Activated T-cell treated with anti-CD3 and anti-CD28 coated beads, Interleukin-2, amount 50 U/mL, for 24 hours (primary cell): ENCODE results near the gene CACNA2D3.

Experiments used
- DNase-seq: peaks from one replicate; pipeline ENCODE4 v3.0.0-alpha.2; 2020
- H3K27ac Mint-ChIP-seq: 2 replicates; pipeline ENCODE4 v1.8.0; 2020; ENCODE audit warnings: mild to moderate bottlenecking, mixed read lengths
- H3K27me3 Mint-ChIP-seq: 2 replicates; pipeline ENCODE4 v1.8.0; 2020; ENCODE audit warnings: mixed read lengths
- H3K36me3 Mint-ChIP-seq: 2 replicates; pipeline ENCODE4 v1.8.0; 2020; ENCODE audit warnings: low read depth, mixed read lengths
- H3K4me1 Mint-ChIP-seq: 2 replicates; pipeline ENCODE4 v1.8.0; 2020; ENCODE audit warnings: low read depth, mixed read lengths
- H3K4me3 Mint-ChIP-seq: 2 replicates; pipeline ENCODE4 v1.8.0; 2020; ENCODE audit warnings: mild to moderate bottlenecking, moderate library complexity, mixed read lengths
- H3K9me3 Mint-ChIP-seq: 2 replicates; pipeline ENCODE4 v1.8.0; 2020; ENCODE audit warnings: mixed read lengths

The CACNA2D3 gene

DNA sequence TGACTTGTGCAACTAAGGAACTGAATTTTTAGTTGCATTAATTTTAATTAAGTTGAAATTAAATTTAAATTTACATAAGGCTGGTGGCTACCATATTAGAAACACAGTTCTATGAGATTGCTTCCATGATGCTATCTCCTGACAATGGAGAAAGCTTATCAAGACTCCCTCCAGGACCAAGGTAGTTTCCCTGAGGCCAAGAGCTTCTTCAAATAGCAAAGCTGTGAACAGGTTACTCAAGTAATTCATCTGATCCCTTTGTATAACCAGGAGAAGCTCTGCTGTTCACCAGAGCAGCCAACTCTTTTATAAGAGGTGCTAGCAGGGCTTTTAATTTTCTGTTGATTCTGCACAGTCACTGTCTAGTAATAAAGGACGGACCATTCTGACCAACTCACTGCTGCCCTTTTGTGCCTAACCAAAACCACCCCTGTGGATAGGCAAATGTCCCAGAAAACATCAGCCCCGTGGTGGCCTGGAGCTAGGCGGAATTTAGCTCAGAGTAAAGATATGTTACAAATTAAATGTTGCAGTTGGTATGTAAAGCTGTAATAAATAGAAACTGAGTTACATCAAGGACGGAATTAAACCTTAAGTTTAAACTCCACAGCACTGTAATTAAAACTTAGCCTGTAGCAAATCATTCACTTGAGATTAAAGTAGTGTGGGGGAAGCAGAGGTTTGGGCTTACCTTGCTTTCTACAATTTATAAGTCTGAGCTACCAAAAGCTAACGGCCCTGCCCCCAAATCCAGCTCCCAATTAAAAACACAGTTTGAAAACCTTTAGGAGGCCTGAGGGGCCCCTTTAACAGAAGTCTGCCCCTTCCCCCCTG, 861.1 kb downstream of the CACNA2D3 start:
- no peak overlapping the region for H3K4me3 Mint-ChIP-seq
- no peak overlapping the region for H3K27ac Mint-ChIP-seq
- no peak for DNase-seq
- no peaks in the 10 kb centered on the region for H3K27me3 Mint-ChIP-seq
- no peaks in the 10 kb centered on the region for H3K4me1 Mint-ChIP-seq
- H3K9me3 Mint-ChIP-seq, result peaks cover 3% of the 10 kb centered on the region
- no peaks in the 10 kb centered on the region for H3K36me3 Mint-ChIP-seq

DNA sequence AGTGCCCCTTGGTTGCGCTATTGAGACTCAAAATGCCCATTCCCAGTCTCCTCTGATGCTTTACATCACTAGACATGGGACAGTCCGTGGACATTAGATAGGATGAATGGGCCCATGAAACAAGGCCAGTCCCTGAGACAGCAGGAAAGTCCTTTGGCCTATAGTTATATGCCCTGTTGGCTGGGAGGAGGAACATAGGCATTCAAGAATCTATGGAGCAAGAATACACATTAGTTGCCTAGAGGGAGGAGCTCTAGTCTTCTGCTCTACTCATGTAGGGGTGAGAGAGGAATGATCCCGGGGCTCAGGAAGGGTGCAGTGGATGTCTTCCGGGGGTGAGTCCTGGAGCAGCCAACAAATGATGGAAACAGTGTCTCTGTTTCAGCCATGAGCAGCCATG, 863.5 kb downstream of the CACNA2D3 start:
- Mint-ChIP-seq H3K27me3 (no peaks in the 10 kb centered on the region), H3K27ac (no peak overlapping the region), H3K9me3 (peaks cover 3% of the 10 kb centered on the region), H3K4me3 (no peak overlapping the region), H3K36me3 (no peaks in the 10 kb centered on the region), H3K4me1 (no peaks in the 10 kb centered on the region)
- no peak for DNase-seq

DNA sequence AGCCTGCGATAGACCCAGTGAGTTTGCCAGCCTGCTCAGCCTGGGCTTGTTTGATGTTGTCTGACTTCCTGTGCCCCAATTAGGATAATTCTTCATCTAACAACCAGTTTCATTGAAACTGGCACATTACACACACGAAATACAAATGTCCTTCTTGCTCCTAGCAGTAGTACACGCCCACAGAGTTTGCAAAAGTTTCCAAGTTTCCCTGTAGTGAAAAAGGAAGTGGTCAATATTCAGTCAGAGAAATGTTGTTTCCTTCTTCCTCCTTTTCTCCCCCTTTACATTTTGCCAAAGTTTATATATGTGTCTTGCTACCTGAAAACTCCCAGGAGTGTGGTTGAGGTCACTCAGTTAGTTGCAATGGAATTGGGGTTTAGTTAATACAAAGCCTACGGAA, 863.9 kb downstream of the CACNA2D3 start:
- no peaks in the 10 kb centered on the region for H3K27me3 Mint-ChIP-seq
- peaks cover 3% of the 10 kb centered on the region for H3K9me3 Mint-ChIP-seq
- H3K4me3 Mint-ChIP-seq, result no peak overlapping the region
- DNase-seq, result no peak
- no peaks in the 10 kb centered on the region for H3K36me3 Mint-ChIP-seq
- H3K27ac Mint-ChIP-seq, result no peak overlapping the region
- H3K4me1 Mint-ChIP-seq, result no peaks in the 10 kb centered on the region

DNA sequence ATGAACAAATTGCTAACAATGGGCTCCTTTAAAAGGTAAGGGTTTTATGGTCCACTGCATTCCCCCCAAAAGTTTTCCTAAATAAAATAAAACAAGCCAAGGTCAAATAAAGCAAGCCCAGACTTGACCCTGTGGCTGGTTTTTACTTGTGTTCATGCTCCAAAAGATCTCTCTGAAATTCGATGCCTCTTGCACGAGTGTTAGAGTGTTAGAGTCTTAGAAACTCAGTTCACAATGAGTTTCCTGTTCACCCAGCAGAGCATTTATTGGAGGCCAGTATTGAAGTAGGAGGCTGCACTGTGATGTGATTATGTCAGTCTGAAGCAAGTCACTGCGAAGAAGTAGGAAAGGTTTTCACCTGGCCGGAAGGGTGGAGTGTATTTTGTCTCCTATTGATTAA, 865.4 kb downstream of the CACNA2D3 start:
- Mint-ChIP-seq H3K27me3 (no peaks in the 10 kb centered on the region), H3K36me3 (no peaks in the 10 kb centered on the region), H3K9me3 (no peaks in the 10 kb centered on the region), H3K27ac (no peak overlapping the region), H3K4me1 (no peaks in the 10 kb centered on the region), H3K4me3 (no peak overlapping the region)
- no peak for DNase-seq

DNA sequence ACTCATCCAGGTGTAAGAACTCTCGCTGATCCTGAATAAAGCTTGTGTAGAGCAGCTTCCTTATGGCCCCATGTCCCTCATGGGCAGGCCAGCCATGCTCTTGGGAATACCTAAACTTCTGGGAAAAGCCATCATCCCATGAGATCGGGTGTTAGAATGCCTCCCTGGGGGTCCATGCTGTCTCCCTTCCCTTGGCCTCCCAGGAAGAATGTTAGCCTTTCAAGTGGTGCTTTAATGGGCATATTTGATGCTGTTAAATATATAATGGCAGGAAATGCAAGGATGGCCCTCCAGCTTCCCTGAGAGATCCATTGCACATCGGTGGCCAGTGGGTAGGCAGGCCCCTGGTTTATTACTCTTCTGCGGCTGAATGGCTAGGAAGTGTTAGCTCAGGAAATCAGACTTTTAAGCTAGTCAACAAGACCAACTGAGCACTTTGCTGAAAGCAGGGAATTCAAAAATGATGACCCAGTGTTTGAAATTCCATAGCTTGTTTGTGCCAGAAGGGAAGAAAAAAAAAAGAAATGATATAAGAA, 866.0 kb downstream of the CACNA2D3 start:
- Mint-ChIP-seq H3K36me3 (no peaks in the 10 kb centered on the region), H3K27ac (no peak overlapping the region), H3K4me1 (no peaks in the 10 kb centered on the region), H3K4me3 (no peak overlapping the region), H3K27me3 (no peaks in the 10 kb centered on the region), H3K9me3 (no peaks in the 10 kb centered on the region)
- DNase-seq, result no peak

DNA sequence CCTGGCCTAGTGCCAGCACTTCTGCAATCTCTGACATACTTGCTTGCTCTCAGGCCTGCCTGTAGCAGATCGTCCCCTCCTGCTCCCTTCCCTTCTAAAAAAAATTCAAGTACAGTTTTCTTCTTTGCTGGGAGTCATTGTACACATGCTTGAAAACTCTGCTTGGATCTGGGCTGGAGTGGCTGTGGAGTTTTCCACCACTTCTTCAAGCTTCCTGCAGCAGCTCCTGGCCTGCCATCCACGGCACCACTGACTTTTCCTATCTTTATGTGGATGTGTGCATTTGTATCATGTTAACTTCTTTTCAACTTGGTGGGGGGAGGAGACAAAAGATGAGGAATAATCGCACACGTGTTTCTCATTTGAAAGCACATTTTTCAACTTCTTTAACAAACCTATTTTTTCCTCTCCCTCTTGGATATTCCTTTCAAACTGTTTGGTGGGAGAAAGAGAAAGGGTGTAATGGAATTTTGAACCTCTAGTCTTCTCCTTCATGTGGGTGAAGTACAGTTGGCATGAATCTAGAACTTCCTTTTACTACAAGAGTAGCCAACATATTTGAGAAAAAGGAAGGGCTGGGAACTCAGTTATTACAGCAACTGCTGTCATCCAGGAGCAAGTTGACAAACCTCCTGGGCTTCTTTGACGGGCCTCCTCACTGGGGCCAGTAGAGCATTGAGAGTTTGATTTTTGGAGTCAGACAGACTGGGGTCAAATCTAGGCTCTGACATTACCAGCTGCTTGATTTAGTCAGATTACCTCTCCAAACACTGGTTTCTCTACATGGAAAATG, 866.7 kb downstream of the CACNA2D3 start:
- Mint-ChIP-seq H3K4me1 (no peaks in the 10 kb centered on the region), H3K27me3 (no peaks in the 10 kb centered on the region), H3K36me3 (no peaks in the 10 kb centered on the region), H3K4me3 (no peak overlapping the region), H3K9me3 (peaks cover under 1% of the 10 kb centered on the region), H3K27ac (no peak overlapping the region)
- DNase-seq, result no peak

DNA sequence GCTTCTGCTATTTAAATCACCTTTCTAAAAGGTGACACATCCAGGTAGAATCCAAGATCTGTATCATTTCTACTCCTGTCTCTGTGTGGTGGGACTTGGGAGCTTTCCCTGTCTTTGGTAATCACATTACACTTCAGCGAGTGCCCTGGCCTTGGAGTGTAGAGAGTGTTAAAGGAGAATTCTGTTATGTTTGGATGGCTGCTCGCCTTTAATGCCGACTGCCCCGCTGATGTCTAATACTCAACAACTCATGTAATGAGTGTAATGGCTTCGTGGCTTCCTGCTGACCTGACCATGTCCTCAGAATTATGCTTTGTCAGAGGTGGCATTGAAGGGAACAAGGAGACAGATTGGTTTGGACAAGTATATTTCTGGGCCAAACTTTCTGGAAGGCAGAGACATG, 871.8 kb downstream of the CACNA2D3 start:
- H3K27me3 Mint-ChIP-seq, result no peaks in the 10 kb centered on the region
- H3K27ac Mint-ChIP-seq, result no peak overlapping the region
- DNase-seq, result no peak
- peaks cover 9% of the 10 kb centered on the region for H3K9me3 Mint-ChIP-seq
- no peaks in the 10 kb centered on the region for H3K4me1 Mint-ChIP-seq
- H3K4me3 Mint-ChIP-seq, result no peak overlapping the region
- H3K36me3 Mint-ChIP-seq, result no peaks in the 10 kb centered on the region

DNA sequence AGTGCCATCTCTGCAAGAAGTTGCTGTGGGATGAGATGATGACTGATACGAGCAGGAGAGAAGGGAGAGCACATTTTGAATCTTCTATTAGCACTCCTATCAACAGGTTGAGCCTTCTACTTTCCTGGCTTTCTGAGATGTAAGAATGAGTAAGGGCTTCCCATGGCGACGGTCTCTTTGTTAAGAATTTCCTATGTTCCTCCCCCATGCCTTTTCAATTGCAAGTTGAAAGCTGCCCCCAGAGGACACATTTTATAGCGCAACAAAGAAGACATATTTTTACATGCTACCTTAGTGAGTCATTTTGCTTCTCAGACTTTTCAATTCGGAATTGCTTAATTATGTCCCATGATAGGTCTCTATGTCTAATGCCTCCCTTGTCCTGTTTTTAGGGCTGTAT, 876.8 kb downstream of the CACNA2D3 start:
- H3K4me3 Mint-ChIP-seq, result no peak overlapping the region
- H3K36me3 Mint-ChIP-seq, result no peaks in the 10 kb centered on the region
- DNase-seq, result no peak

DNA sequence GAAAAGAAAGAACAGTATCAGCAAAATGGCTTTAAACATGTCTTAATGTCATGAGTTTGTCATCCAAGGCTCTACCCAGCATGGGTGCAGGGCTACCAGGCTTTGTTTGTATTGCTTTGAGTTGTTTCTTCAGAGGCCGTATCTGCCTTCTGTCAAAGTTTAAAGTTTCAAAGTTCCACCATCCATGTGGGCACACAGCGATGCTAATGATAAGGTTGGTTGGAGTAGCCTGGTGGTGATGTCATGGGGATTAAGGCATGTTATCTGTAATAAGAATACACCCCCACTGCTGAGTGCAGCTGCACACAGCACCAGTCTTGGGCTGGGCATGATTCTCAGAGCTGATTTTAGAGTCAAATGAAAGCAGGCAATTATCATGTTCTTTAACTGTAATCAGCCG, 877.5 kb downstream of the CACNA2D3 start:
- no peak overlapping the region for H3K4me3 Mint-ChIP-seq
- H3K4me1 Mint-ChIP-seq, result no peaks in the 10 kb centered on the region
- no peaks in the 10 kb centered on the region for H3K27me3 Mint-ChIP-seq
- peaks cover 3% of the 10 kb centered on the region for H3K9me3 Mint-ChIP-seq
- no peaks in the 10 kb centered on the region for H3K36me3 Mint-ChIP-seq
- no peak for DNase-seq
- H3K27ac Mint-ChIP-seq, result no peak overlapping the region

More for the DNA sequence above, 876.8 kb downstream of the CACNA2D3 start:
- no peak overlapping the region for H3K27ac Mint-ChIP-seq
- H3K4me1 Mint-ChIP-seq, result no peaks in the 10 kb centered on the region
- peaks cover 7% of the 10 kb centered on the region for H3K9me3 Mint-ChIP-seq
- H3K27me3 Mint-ChIP-seq, result no peaks in the 10 kb centered on the region

DNA sequence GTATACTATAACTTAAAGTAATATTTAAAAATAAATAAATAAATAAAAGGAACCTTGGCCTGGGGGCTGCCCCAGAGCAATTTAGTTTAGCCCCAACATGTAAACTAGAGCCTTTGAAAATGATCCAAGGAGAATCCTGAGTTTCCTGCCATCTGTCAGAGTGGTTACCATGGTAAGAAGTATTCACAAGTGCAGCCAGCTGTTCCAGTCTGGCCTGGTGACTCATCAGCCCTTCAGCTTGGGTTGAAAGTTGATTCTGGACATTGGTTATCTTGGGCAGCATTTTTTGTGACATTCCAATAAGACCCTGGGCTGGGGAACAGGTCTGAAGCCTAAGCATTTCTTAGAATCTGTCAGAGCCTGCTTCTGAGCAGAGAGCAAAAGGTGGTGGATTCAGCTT, 878.2 kb downstream of the CACNA2D3 start:
- Mint-ChIP-seq H3K27ac (no peak overlapping the region), H3K4me1 (no peaks in the 10 kb centered on the region), H3K27me3 (no peaks in the 10 kb centered on the region), H3K36me3 (no peaks in the 10 kb centered on the region), H3K9me3 (peaks cover 3% of the 10 kb centered on the region), H3K4me3 (no peak overlapping the region)
- DNase-seq, result no peak

DNA sequence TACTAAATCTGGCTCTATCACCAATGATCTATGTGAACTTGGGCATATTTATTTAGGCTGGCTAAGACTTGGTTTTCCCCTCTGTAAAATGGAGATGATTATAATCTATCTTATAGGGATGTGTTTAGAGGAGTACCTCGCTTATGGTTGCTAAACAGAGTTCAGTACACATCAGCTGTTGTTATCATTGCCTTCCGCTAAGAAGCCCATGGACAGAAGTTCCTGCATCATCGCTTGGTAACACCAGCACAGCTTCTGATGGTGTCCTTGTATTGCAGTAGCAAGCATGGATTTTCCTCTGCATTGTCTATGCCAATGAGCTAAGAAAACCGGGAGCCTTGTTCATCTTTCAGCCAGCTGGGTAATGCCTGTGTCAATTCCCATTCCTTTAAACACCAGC, 878.6 kb downstream of the CACNA2D3 start:
- no peak for DNase-seq
- H3K9me3 Mint-ChIP-seq, result no peaks in the 10 kb centered on the region
- no peak overlapping the region for H3K27ac Mint-ChIP-seq
- H3K36me3 Mint-ChIP-seq, result no peaks in the 10 kb centered on the region
- H3K27me3 Mint-ChIP-seq, result no peaks in the 10 kb centered on the region
- H3K4me1 Mint-ChIP-seq, result no peaks in the 10 kb centered on the region
- no peak overlapping the region for H3K4me3 Mint-ChIP-seq

DNA sequence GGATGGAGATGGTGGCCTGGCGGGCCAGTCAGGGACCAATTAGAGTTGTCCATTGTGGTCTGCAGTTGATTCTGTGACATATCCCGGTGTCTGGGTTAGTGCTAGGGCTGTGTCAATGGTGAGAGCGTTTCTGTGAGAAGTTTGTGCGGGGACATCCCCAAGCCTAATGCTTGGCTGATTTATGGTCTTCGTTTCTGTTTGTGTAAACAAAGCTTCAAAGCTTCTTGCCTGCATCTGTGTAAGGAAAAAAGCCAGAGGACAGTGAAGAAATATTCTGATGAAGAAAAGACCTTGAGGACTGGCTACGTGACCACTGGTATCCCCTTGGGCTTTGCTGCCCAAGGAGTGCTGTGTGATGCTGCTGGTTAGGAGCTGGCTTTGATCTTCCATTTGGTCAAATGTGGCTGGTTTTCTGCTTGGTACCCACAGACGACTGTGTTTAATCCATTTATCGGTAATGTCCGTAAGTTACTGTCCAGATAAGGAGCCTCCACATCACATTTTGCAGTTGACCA, 880.1 kb downstream of the CACNA2D3 start:
- no peak overlapping the region for H3K27ac Mint-ChIP-seq
- DNase-seq, result no peak
- H3K4me3 Mint-ChIP-seq, result no peak overlapping the region
- no peaks in the 10 kb centered on the region for H3K4me1 Mint-ChIP-seq
- H3K9me3 Mint-ChIP-seq, result no peaks in the 10 kb centered on the region
- peaks cover 5% of the 10 kb centered on the region for H3K27me3 Mint-ChIP-seq
- no peaks in the 10 kb centered on the region for H3K36me3 Mint-ChIP-seq

DNA sequence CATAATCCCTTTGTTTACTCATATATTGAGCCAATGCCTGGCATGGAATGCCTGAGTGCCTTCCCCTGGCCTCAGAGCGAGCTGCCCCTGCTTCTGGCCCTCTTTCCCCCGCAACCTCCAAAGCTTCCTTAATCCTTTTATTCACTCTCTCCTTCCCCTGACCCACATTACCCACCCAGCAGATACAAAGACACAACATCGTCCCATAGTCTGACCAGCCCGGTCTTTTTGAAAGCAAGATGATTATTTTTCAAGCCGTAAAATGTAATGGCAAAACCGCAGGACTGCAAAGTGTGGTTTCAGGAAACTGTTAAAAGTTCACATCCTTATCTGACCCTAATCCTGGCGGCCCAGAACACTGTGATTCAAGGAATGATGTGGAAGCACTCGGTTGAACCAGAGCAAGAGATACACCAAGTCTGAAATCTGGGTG, 883.9 kb downstream of the CACNA2D3 start:
- Mint-ChIP-seq H3K27ac (no peak overlapping the region), H3K4me1 (no peaks in the 10 kb centered on the region)

DNA sequence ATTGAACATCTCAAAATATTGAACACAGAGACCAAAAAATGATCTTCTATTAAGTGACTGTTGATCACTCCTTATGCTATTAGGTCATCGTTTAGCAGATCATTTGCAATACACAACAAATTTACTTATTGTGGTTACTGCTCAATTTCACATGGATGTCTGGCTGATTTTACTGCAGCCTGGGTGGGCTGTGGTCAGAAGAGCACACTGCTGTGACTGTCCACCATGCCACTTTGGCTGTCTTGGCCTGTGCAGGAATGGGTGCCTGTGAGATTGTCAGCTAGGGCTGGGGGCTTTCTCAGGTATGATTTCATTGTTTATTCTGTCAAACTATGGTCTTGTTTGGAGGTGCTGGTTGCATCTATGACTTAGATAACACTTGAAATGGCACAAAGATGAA, 885.6 kb downstream of the CACNA2D3 start:
- DNase-seq, result no peak
- Mint-ChIP-seq H3K4me3 (no peak overlapping the region), H3K4me1 (no peaks in the 10 kb centered on the region), H3K27ac (no peak overlapping the region), H3K9me3 (no peaks in the 10 kb centered on the region), H3K36me3 (no peaks in the 10 kb centered on the region), H3K27me3 (peaks cover 5% of the 10 kb centered on the region)

More for the DNA sequence above, 883.9 kb downstream of the CACNA2D3 start:
- Mint-ChIP-seq H3K9me3 (no peaks in the 10 kb centered on the region), H3K27me3 (peaks cover 5% of the 10 kb centered on the region), H3K36me3 (no peaks in the 10 kb centered on the region), H3K4me3 (no peak overlapping the region)
- no peak for DNase-seq

DNA sequence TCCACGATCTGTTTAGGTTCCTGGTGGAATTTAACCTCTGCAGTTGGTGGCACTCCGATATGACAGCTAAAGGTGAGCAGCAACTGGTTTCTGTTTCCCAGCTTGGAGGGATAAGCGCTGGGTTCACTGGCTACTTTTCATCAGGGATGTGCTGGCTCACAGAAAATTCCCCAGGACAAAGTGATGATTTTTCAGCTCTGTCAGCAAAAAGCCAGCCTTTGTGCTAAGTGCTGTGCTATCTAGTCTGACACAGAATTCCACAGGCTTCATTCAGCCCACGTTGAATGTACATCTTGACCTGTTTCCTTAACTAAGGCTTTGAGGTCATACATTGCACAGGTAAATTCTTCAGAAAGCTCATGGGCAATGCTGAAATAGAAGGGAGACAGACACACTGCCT, 887.0 kb downstream of the CACNA2D3 start:
- no peaks in the 10 kb centered on the region for H3K9me3 Mint-ChIP-seq
- no peak for DNase-seq

More for the DNA sequence above, 887.0 kb downstream of the CACNA2D3 start:
- no peak overlapping the region for H3K4me3 Mint-ChIP-seq
- no peaks in the 10 kb centered on the region for H3K4me1 Mint-ChIP-seq
- no peak overlapping the region for H3K27ac Mint-ChIP-seq
- peaks cover 5% of the 10 kb centered on the region for H3K27me3 Mint-ChIP-seq
- no peaks in the 10 kb centered on the region for H3K36me3 Mint-ChIP-seq
